Thyroid gland (tissue), 4 donors: ENCODE data around the gene UBR7.
"Not testable (repeated sequence)": the region's sequence is repeated elsewhere in the genome, so short reads cannot be mapped to it uniquely, and the experiment has no call there.

Source experiments
- POLR2A ChIP-seq, 2 donors: fragments of 450-650 bp; IDR thresholded peaks; one replicate each; pipeline ENCODE4 v1.6.1; 2017; ENCODE audit warnings: antibody characterized with exemption in 2 of 2, mild to moderate bottlenecking in 2 of 2, moderate library complexity in 1 of 2
- TF ChIP-seq, protein P1 (sequence below), 6 experiments: fragments of 200-600 bp in 3 of 6; fragments of 450-650 bp in 3 of 6; sonication (generic) in 3 of 6; IDR thresholded peaks; one replicate each; pipeline ENCODE4 v1.5.1; 2016 to 2019; ENCODE audit warnings: antibody characterized with exemption in 6 of 6, mild to moderate bottlenecking in 2 of 6, inconsistent platforms in 1 of 6, moderate library complexity in 1 of 6

GRCh38 chr14:93174731-93175130 is 32.3 kb upstream of the UBR7 start:
- not testable (repeated sequence) for TF ChIP-seq POLR2A (IDR thresholded peaks at IDR 0.05)
- TF ChIP-seq, protein P1, sequence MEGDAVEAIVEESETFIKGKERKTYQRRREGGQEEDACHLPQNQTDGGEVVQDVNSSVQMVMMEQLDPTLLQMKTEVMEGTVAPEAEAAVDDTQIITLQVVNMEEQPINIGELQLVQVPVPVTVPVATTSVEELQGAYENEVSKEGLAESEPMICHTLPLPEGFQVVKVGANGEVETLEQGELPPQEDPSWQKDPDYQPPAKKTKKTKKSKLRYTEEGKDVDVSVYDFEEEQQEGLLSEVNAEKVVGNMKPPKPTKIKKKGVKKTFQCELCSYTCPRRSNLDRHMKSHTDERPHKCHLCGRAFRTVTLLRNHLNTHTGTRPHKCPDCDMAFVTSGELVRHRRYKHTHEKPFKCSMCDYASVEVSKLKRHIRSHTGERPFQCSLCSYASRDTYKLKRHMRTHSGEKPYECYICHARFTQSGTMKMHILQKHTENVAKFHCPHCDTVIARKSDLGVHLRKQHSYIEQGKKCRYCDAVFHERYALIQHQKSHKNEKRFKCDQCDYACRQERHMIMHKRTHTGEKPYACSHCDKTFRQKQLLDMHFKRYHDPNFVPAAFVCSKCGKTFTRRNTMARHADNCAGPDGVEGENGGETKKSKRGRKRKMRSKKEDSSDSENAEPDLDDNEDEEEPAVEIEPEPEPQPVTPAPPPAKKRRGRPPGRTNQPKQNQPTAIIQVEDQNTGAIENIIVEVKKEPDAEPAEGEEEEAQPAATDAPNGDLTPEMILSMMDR (IDR thresholded peaks at IDR 0.05): not testable (repeated sequence)
